A673 (cell line): ENCODE measurements around the gene SHE.
"Not testable (repeated sequence)": the region's sequence is repeated elsewhere in the genome, so short reads cannot be mapped to it uniquely, and the experiment has no call there.

Experiments used
- CTCF ChIP-seq: fragments of 300-800, 200-600 bp; sonication (generic); conservative IDR thresholded peaks from 2 replicates; pipeline ENCODE4 v1.5.1; 2017; ENCODE audit warnings: low read depth, mild to moderate bottlenecking, antibody characterized with exemption, low read length, moderate library complexity, mixed read lengths
- EZH2 ChIP-seq: fragments of 200-600 bp; sonication (generic); IDR thresholded peaks from 2 replicates; pipeline ENCODE4 v1.6.1; 2017; ENCODE audit warnings: borderline replicate concordance, low read depth, mild to moderate bottlenecking, mixed read lengths, antibody characterized with exemption, low read length; ENCODE audit not compliant: poor library complexity, severe bottlenecking

DNA sequence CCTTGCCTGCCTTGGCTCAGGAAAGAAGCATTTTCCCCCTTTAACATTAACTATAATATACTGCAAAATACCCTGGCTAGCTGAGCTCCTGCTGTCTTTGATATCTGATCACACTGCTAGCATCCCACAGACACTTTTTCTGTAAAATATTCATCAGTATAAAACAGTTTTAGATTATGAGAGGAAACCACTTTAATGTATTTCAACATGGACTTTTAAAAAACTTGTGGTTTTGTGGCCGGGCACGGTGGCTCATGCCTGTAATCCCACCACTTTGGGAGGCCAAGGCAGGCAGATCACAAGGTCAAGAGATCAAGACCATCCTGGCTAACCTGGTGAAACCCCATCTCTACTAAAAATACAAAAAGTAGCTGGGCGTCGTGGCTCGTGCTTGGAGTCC lies 15.5 kb downstream of the SHE start:
- TF ChIP-seq CTCF, EZH2: not testable (repeated sequence)
